Fibroblast of lung (primary cell): ENCODE data around the gene CCDC150. TPM values are rescaled to one million over a fixed set of nuclear protein-coding genes. Genes with fewer than 3 reads are reported as not detected.

ENCODE experiments used
- DNase-seq, 2 donors: peaks; one replicate each; pipeline versions ENCODE4 v3.0.0 to v3.0.0-alpha.2; 2010; ENCODE audit warnings: low read depth in 2 of 2
- H2AFZ ChIP-seq: 2 replicates; pipeline ENCODE4 v1.5.1; 2012; ENCODE audit warnings: low read length, control low read depth, inconsistent platforms
- H3K27ac ChIP-seq: 2 replicates; pipeline ENCODE4 v1.5.1; 2011; ENCODE audit warnings: low read length, control low read depth; ENCODE audit not compliant: insufficient read depth
- H3K27me3 ChIP-seq: 2 replicates; pipeline ENCODE4 v1.5.1; 2011; ENCODE audit warnings: mild to moderate bottlenecking, low read length; ENCODE audit not compliant: control insufficient read depth, insufficient read depth
- H3K36me3 ChIP-seq: 2 replicates; pipeline ENCODE4 v1.5.1; 2011; ENCODE audit warnings: low read length; ENCODE audit not compliant: control insufficient read depth, insufficient read depth
- H3K4me1 ChIP-seq: 2 replicates; pipeline ENCODE4 v1.5.1; 2011; ENCODE audit warnings: low read length; ENCODE audit not compliant: control insufficient read depth, insufficient read depth; ENCODE audit errors: extremely low read depth
- H3K4me2 ChIP-seq: 2 replicates; pipeline ENCODE4 v1.5.1; 2011; ENCODE audit warnings: low read length, control low read depth; ENCODE audit not compliant: insufficient read depth; ENCODE audit errors: extremely low read depth
- H3K4me3 ChIP-seq, 4 experiments: fragments of 200-600 bp in 1 of 4; sonication (generic) in 1 of 4; replicated peaks in 1 of 4; 2 replicates each; pipeline ENCODE4 v1.5.1; 2011 to 2016; ENCODE audit warnings: low read length in 4 of 4, low read depth in 3 of 4, mild to moderate bottlenecking in 3 of 4, control low read depth in 2 of 4, inconsistent platforms in 1 of 4, mixed read lengths in 1 of 4; ENCODE audit not compliant: insufficient read depth in 1 of 4; ENCODE audit errors: control extremely low read depth in 1 of 4
- H3K79me2 ChIP-seq: 2 replicates; pipeline ENCODE4 v1.5.1; 2012; ENCODE audit warnings: mild to moderate bottlenecking, low read length, inconsistent platforms; ENCODE audit not compliant: control insufficient read depth, insufficient read depth
- H3K9ac ChIP-seq: 2 replicates; pipeline ENCODE4 v1.5.1; 2011; ENCODE audit warnings: mild to moderate bottlenecking, low read length, control low read depth; ENCODE audit not compliant: insufficient read depth
- H3K9me3 ChIP-seq: 2 replicates; pipeline ENCODE4 v1.5.1; 2012; ENCODE audit warnings: low read depth, low read length; ENCODE audit not compliant: control insufficient read depth, insufficient read depth
- H4K20me1 ChIP-seq: 2 replicates; pipeline ENCODE4 v1.5.1; 2011; ENCODE audit warnings: low read length; ENCODE audit not compliant: control insufficient read depth, insufficient read depth; ENCODE audit errors: extremely low read depth
- EZH2 ChIP-seq: IDR thresholded peaks from 2 replicates; pipeline ENCODE4 v1.5.1; 2012; ENCODE audit warnings: low read length, control low read depth, mild to moderate bottlenecking; ENCODE audit errors: missing control alignments
- polyA plus RNA-seq, 2 donors: library from polyadenylated mRNA; depleted of rRNA in 1 of 2; stranded (reverse) in 1 of 2; unstranded in 1 of 2; fragments of >200 nt; gene quantifications; 2 replicates each; pipeline ENCODE4 v1.2.1, GENCODE V29; 2011 to 2012; ENCODE audit warnings: missing spikeins in 1 of 2
- total RNA-seq: library from RNA; depleted of rRNA; stranded (reverse); fragments of >200 nt; gene quantifications from 2 replicates; pipeline ENCODE4 v1.2.1, GENCODE V29; 2014
- TF ChIP-seq, protein P1 (sequence below), 2 donors: IDR thresholded peaks in 1 of 2; conservative IDR thresholded peaks in 1 of 2; 1 replicate in 1 of 2; 2 replicates in 1 of 2; pipeline ENCODE4 v1.5.1; 2011 to 2012; ENCODE audit warnings: low read length in 2 of 2, control low read depth in 1 of 2, inconsistent platforms in 1 of 2, low read depth in 1 of 2, mild to moderate bottlenecking in 1 of 2

CCDC150 gene
- total and polyA plus RNA-seq, 2 donors (not counting 1 experiment from before 2014, with no cell fraction given): 1.5 to 5.1 TPM

DNA sequence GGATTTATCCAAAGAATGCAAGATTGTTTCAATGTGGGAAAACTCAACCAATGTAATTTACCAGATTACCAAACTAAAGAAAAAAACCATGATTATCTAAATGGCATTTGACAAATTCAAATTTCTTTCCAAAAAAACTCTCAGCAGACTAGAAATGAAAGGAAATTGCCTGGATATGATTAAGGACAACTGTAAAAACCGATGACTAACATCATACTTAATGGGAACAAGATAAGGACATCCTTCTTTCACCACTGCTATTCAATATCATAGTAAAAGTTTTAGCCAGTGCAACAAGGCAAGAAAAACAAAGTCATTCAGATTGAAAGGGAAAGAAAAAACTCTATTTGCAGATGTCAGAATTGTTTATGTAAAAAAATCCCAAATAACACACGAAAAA is 4.4 kb upstream of the CCDC150 start:
- TF ChIP-seq, protein P1, sequence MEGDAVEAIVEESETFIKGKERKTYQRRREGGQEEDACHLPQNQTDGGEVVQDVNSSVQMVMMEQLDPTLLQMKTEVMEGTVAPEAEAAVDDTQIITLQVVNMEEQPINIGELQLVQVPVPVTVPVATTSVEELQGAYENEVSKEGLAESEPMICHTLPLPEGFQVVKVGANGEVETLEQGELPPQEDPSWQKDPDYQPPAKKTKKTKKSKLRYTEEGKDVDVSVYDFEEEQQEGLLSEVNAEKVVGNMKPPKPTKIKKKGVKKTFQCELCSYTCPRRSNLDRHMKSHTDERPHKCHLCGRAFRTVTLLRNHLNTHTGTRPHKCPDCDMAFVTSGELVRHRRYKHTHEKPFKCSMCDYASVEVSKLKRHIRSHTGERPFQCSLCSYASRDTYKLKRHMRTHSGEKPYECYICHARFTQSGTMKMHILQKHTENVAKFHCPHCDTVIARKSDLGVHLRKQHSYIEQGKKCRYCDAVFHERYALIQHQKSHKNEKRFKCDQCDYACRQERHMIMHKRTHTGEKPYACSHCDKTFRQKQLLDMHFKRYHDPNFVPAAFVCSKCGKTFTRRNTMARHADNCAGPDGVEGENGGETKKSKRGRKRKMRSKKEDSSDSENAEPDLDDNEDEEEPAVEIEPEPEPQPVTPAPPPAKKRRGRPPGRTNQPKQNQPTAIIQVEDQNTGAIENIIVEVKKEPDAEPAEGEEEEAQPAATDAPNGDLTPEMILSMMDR (conservative IDR thresholded peaks at IDR 0.05 in 1 of 2, IDR thresholded peaks at IDR 0.05 in 1 of 2; ENCODE audit: low read depth in 1 of 2, low read length in 2 of 2): no peak
- TF ChIP-seq EZH2: no peak
- no peaks in the 10 kb centered on the region for H3K36me3 ChIP-seq
- no peaks in the 10 kb centered on the region for H3K27me3 ChIP-seq
- no peaks in the 10 kb centered on the region for H3K79me2 ChIP-seq
- H4K20me1 ChIP-seq: no peaks in the 10 kb centered on the region
- no peak overlapping the region for H3K9ac ChIP-seq
- no peaks in the 10 kb centered on the region for H3K9me3 ChIP-seq
- no peaks in the 10 kb centered on the region for H3K4me1 ChIP-seq
- no peak overlapping the region for H3K27ac ChIP-seq
- no peak overlapping the region for H3K4me2 ChIP-seq
- H3K4me3 ChIP-seq: no peak overlapping the region
- no peak overlapping the region for H2AFZ ChIP-seq
- DNase-seq: peak in 1 of 2 donors; percentile 21

DNA sequence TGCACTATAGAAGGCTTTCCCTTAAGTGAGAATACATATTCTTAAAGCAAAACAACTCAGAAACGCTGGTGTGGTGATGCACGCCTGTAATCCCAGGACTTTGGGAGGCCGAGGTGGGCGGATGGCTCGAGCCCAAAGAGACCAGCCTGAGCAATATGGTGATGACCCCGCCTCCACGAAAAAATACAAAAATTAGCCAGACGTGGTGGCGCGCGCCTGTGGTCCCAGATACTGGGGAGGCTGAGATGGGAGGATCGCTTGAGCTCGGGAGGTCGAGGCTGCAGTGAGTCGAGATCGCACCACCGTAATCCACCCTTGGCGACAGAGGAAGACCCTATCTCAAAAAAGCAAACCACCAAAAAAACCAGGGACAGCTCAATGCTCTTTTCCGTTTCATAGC is 750 bp upstream of the CCDC150 start:
- H3K27me3 ChIP-seq: no peaks in the 10 kb centered on the region
- no peaks in the 10 kb centered on the region for H3K9me3 ChIP-seq
- no peak for DNase-seq
- H3K36me3 ChIP-seq: no peaks in the 10 kb centered on the region
- H3K4me2 ChIP-seq: peak overlapping the region; percentile 9
- TF ChIP-seq, protein P1 (conservative IDR thresholded peaks at IDR 0.05 in 1 of 2, IDR thresholded peaks at IDR 0.05 in 1 of 2; ENCODE audit: low read depth in 1 of 2, low read length in 2 of 2): no peak
- no peak for TF ChIP-seq EZH2
- H3K4me1 ChIP-seq: peaks cover 3% of the 10 kb centered on the region
- no peak overlapping the region for H3K9ac ChIP-seq
- peaks cover 4% of the 10 kb centered on the region for H3K79me2 ChIP-seq
- peak overlapping the region; percentile 82 for H2AFZ ChIP-seq
- no peaks in the 10 kb centered on the region for H4K20me1 ChIP-seq
- H3K4me3 ChIP-seq: peak overlapping the region; percentile 70 to 83 (median 80)
- H3K27ac ChIP-seq: no peak overlapping the region

DNA sequence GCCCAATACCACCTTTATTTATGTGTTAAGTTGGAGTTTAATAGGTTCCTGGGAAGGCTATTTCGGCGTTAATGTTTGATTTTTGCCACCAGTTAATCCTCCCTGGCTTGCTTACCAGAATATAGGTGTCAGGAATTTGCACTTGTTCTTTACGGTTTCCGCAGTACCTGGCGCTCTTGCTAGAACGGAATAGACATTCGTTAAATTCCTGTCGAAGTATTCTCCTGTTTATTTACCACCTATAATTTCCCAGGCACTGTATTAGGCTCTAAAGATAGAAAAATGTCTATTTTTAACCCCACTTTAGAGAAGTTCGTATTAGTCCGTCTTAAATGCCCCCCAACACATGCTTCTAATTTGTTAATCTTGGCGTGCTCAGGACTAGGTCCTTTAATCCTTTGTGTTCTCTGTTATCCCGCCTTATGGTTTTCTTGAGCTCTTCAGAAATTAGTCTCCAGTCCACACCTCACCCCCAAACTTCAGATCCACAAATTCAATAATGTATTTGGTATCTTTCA is 575 bp downstream of the CCDC150 start:
- H3K4me2 ChIP-seq: peak overlapping the region; percentile 61
- DNase-seq: no peak
- H3K79me2 ChIP-seq: peaks cover 4% of the 10 kb centered on the region
- H3K9ac ChIP-seq: no peak overlapping the region
- peak overlapping the region; percentile 97 for H2AFZ ChIP-seq
- TF ChIP-seq EZH2: no peak
- TF ChIP-seq, protein P1 (conservative IDR thresholded peaks at IDR 0.05 in 1 of 2, IDR thresholded peaks at IDR 0.05 in 1 of 2; ENCODE audit: low read depth in 1 of 2, low read length in 2 of 2): no peak
- peak overlapping the region; percentile 76 to 83 (median 80) for H3K4me3 ChIP-seq
- no peaks in the 10 kb centered on the region for H3K9me3 ChIP-seq
- H3K4me1 ChIP-seq: peaks cover 3% of the 10 kb centered on the region
- no peaks in the 10 kb centered on the region for H3K27me3 ChIP-seq
- H3K36me3 ChIP-seq: no peaks in the 10 kb centered on the region
- H4K20me1 ChIP-seq: no peaks in the 10 kb centered on the region
- H3K27ac ChIP-seq: peak overlapping the region; percentile 53
